Loucy (cell line): Measurements from ENCODE around the gene NSFL1C.

Experiments
- H2AFZ ChIP-seq: fragments of 200-600 bp; sonication (generic); 2 replicates; pipeline ENCODE4 v1.6.0; 2016; ENCODE audit warnings: antibody characterized with exemption, mild to moderate bottlenecking, low read length, moderate library complexity
- H3F3A ChIP-seq: fragments of 200-600 bp; 2 replicates; pipeline ENCODE4 v1.6.0; 2016; ENCODE audit warnings: antibody characterized with exemption, low read depth, mild to moderate bottlenecking
- H3K27me3 ChIP-seq: fragments of 200-600 bp; sonication (generic); 2 replicates; pipeline ENCODE4 v1.6.1; 2014; ENCODE audit warnings: low read length, mild to moderate bottlenecking; ENCODE audit not compliant: insufficient read depth, poor library complexity, severe bottlenecking
- H3K36me3 ChIP-seq: fragments of 200-600 bp; sonication (generic); 2 replicates; pipeline ENCODE4 v1.6.1; 2016; ENCODE audit warnings: low read length; ENCODE audit not compliant: insufficient read depth
- H3K4me1 ChIP-seq: fragments of 200-600 bp; sonication (generic); 2 replicates; pipeline ENCODE4 v1.5.1; 2014; ENCODE audit warnings: low read length, mild to moderate bottlenecking; ENCODE audit not compliant: insufficient read depth, poor library complexity, severe bottlenecking
- H3K4me2 ChIP-seq: fragments of 200-600 bp; sonication (generic); 2 replicates; pipeline ENCODE4 v1.6.0; 2014; ENCODE audit warnings: antibody characterized with exemption, low read length, low read depth, mild to moderate bottlenecking; ENCODE audit not compliant: poor library complexity, severe bottlenecking
- H3K4me3 ChIP-seq: fragments of 200-600 bp; sonication (generic); 2 replicates; pipeline ENCODE4 v1.5.1; 2014; ENCODE audit warnings: low read length, mild to moderate bottlenecking, mixed read lengths; ENCODE audit not compliant: poor library complexity, severe bottlenecking
- H3K79me2 ChIP-seq: fragments of 200-600 bp; sonication (generic); 2 replicates; pipeline ENCODE4 v1.6.1; 2014; ENCODE audit warnings: low read length; ENCODE audit not compliant: insufficient read depth
- H3K9ac ChIP-seq: fragments of 200-600 bp; sonication (generic); 2 replicates; pipeline ENCODE4 v1.6.0; 2014; ENCODE audit warnings: mild to moderate bottlenecking, low read depth, low read length, moderate library complexity; ENCODE audit not compliant: poor library complexity, severe bottlenecking
- H3K9me2 ChIP-seq: fragments of 200-600 bp; sonication (generic); replicated peaks from 2 replicates; pipeline ENCODE4 v1.6.1; 2016; ENCODE audit warnings: low read depth, low read length, mixed read lengths
- H3K9me3 ChIP-seq: fragments of 200-600 bp; sonication (generic); 2 replicates; pipeline ENCODE4 v1.6.1; 2014; ENCODE audit warnings: mild to moderate bottlenecking, antibody characterized with exemption, low read length, low read depth; ENCODE audit not compliant: insufficient read depth
- H4K20me1 ChIP-seq: fragments of 200-600 bp; sonication (generic); 2 replicates; pipeline ENCODE4 v1.6.0; 2014; ENCODE audit warnings: antibody characterized with exemption, low read length, mild to moderate bottlenecking; ENCODE audit not compliant: insufficient read depth, poor library complexity, severe bottlenecking
- EZH2phosphoT487 ChIP-seq: fragments of 200-600 bp; IDR thresholded peaks from 2 replicates; pipeline ENCODE4 v1.6.1; 2018; ENCODE audit warnings: antibody characterized with exemption, mild to moderate bottlenecking, moderate library complexity, borderline replicate concordance
- TF ChIP-seq, protein P1 (sequence below): fragments of 200-600 bp; sonication (generic); conservative IDR thresholded peaks from 2 replicates; pipeline ENCODE4 v1.5.1; 2014; ENCODE audit warnings: mild to moderate bottlenecking, antibody characterized with exemption, low read length

Gene NSFL1C

DNA sequence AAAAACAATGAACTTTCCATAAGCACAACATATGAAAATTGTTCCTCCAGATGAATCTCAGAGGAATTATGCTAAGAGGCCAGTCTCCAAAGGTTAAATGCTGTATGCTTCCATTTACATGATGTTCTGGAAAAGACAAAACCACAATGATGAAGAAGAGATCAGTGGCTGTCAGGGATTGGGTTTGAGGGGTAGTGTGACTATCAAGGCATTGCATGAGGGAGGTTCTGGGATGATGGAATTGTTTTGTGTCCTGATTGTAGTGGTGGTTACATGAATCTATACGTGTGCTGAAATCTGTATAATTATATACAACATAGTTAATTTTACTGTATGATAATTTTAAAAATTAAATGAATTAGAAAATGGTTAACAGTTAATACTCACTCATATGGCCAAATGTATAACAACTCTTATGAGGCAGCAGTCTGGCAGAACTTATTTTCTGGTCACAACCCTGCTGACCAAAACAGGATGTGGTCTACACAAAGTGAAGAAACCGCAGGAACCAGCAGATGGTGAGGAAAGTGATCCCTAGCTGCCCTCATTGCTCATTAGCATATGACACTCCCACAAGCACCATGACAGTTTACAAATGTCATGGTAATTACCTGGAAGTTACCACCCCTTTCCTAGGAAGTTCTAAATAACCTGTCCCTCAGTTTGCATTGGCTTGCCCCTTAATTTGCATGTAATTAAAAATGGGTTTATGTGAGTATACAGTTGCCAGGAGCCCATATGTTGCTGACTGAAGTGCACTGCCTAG, 31.9 kb downstream of the NSFL1C start:
- Histone ChIP-seq H4K20me1 (no peaks in the 10 kb centered on the region), H3K9me3 (peaks cover 5% of the 10 kb centered on the region; the same call in 1 of the 2 replicates), H3K9me2 (no peaks in the 10 kb centered on the region), H3K79me2 (no peaks in the 10 kb centered on the region), H3K4me3 (peak overlapping the region; percentile 37), H2AFZ (no peak overlapping the region), H3K4me2 (peak overlapping the region; percentile 61), H3K9ac (no peak overlapping the region), H3K4me1 (peaks cover 23% of the 10 kb centered on the region), H3K27me3 (no peaks in the 10 kb centered on the region), H3F3A (no peaks in the 10 kb centered on the region), H3K36me3 (no peaks in the 10 kb centered on the region)
- TF ChIP-seq, protein P1, sequence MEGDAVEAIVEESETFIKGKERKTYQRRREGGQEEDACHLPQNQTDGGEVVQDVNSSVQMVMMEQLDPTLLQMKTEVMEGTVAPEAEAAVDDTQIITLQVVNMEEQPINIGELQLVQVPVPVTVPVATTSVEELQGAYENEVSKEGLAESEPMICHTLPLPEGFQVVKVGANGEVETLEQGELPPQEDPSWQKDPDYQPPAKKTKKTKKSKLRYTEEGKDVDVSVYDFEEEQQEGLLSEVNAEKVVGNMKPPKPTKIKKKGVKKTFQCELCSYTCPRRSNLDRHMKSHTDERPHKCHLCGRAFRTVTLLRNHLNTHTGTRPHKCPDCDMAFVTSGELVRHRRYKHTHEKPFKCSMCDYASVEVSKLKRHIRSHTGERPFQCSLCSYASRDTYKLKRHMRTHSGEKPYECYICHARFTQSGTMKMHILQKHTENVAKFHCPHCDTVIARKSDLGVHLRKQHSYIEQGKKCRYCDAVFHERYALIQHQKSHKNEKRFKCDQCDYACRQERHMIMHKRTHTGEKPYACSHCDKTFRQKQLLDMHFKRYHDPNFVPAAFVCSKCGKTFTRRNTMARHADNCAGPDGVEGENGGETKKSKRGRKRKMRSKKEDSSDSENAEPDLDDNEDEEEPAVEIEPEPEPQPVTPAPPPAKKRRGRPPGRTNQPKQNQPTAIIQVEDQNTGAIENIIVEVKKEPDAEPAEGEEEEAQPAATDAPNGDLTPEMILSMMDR = no peak
- no peak for TF ChIP-seq EZH2phosphoT487

DNA sequence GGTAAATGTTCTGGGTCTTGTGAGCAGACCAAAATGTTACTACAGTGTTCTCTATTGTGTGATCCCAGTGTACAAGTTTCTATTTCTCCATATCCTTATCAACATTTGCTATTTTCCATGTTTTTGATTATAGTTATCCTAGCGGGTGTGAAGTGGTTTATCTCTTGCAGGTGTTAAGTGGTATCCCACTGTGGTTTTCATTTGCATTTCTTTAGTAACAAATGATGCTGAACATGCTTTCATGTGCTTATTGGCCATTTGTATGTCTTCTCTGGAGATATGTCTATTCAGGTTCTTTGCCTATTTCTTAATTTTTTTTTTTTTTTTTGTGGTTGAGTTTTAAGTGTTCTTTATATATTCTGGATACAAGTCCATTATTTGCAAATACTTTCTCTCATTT, 35.5 kb downstream of the NSFL1C start:
- Histone ChIP-seq H3K9ac (no peak overlapping the region), H4K20me1 (no peaks in the 10 kb centered on the region), H3K9me3 (peaks cover 5% of the 10 kb centered on the region; the same call in 1 of the 2 replicates), H3K79me2 (no peaks in the 10 kb centered on the region), H2AFZ (no peak overlapping the region), H3F3A (no peaks in the 10 kb centered on the region), H3K4me3 (no peak overlapping the region), H3K9me2 (no peaks in the 10 kb centered on the region), H3K36me3 (no peaks in the 10 kb centered on the region), H3K4me1 (peaks cover 34% of the 10 kb centered on the region), H3K27me3 (no peaks in the 10 kb centered on the region), H3K4me2 (no peak overlapping the region)
- no peak for TF ChIP-seq EZH2phosphoT487
- TF ChIP-seq, protein P1 = no peak

DNA sequence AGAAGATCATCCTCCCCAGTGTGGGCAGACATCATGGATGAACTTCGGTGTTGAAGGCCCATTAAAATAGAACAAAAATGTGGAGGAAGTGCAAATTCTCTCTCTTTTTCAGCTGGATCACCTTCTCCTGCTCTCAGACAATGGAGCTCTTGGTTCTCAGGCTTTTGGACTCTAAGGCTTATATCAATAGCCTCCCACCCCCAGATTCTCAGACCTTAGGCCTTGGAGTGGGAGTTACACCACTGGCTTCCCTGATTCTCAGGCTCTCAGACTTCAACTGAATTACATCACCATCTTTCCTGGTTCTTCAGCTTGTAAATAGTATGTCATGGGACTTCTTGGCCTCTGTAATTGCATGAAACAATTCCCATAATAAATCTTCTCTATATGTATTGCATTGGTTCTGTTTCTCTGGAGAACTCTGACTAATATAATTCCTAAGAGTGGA, 36.6 kb downstream of the NSFL1C start:
- H3K9ac ChIP-seq = no peak overlapping the region
- H3K27me3 ChIP-seq = no peaks in the 10 kb centered on the region
- no peaks in the 10 kb centered on the region for H3K36me3 ChIP-seq
- TF ChIP-seq EZH2phosphoT487 = no peak
- TF ChIP-seq, protein P1 = no peak
- H3K4me3 ChIP-seq = no peak overlapping the region
- H3K4me2 ChIP-seq = no peak overlapping the region
- no peaks in the 10 kb centered on the region for H3K9me2 ChIP-seq
- H2AFZ ChIP-seq = no peak overlapping the region
- H3K79me2 ChIP-seq = no peaks in the 10 kb centered on the region
- H3K9me3 ChIP-seq = peaks cover 5% of the 10 kb centered on the region; the same call in 1 of the 2 replicates
- H4K20me1 ChIP-seq = no peaks in the 10 kb centered on the region
- H3K4me1 ChIP-seq = peaks cover 27% of the 10 kb centered on the region
- no peaks in the 10 kb centered on the region for H3F3A ChIP-seq
